A549 (cell line): ENCODE measurements around the gene SH3BP5.

Source experiments
- CHD2 ChIP-seq: fragments of 150-350 bp; IDR thresholded peaks from 2 replicates; pipeline ENCODE4 v1.6.1; 2014; ENCODE audit warnings: low read length; ENCODE audit not compliant: partially characterized antibody
- CHD4 ChIP-seq: fragments of 200-600 bp; sonication (generic); IDR thresholded peaks from 2 replicates; pipeline ENCODE4 v1.6.1; 2016; ENCODE audit warnings: antibody characterized with exemption, mild to moderate bottlenecking, borderline replicate concordance
- CTCF ChIP-seq: fragments of >200 bp; sonication (Bioruptor Twin); formaldehyde crosslinking; IDR thresholded peaks from 3 replicates; pipeline ENCODE4 v1.5.1; 2016
- HES2 ChIP-seq: fragments of >200 bp; sonication (Bioruptor Twin); formaldehyde crosslinking; IDR thresholded peaks from 2 replicates; pipeline ENCODE4 v1.6.1; 2016
- JUNB ChIP-seq: fragments of >200 bp; sonication (Bioruptor Twin); formaldehyde crosslinking; IDR thresholded peaks from 2 replicates; pipeline ENCODE4 v1.6.1; 2016
- KDM1A ChIP-seq: fragments of 200-600 bp; sonication (generic); IDR thresholded peaks from 2 replicates; pipeline ENCODE4 v1.6.1; 2016; ENCODE audit warnings: low read depth, mild to moderate bottlenecking
- REST ChIP-seq: fragments of 200-600 bp; sonication (generic); IDR thresholded peaks from 2 replicates; pipeline ENCODE4 v1.6.1; 2016; ENCODE audit warnings: antibody characterized with exemption, mild to moderate bottlenecking, moderate library complexity
- USF2 ChIP-seq: fragments of 450-650 bp; IDR thresholded peaks from 2 replicates; pipeline ENCODE4 v1.6.1; 2014; ENCODE audit warnings: antibody characterized with exemption
- ZC3H11A ChIP-seq: fragments of 450-650 bp; IDR thresholded peaks from 2 replicates; pipeline ENCODE4 v1.6.1; 2014; ENCODE audit warnings: antibody characterized with exemption, mild to moderate bottlenecking

GRCh38 chr3:15243822-15244482, 88.4 kb downstream of the SH3BP5 start:
- TF ChIP-seq CTCF (no peak), JUNB (no peak), REST (no peak), HES2 (no peak), USF2 (no peak), CHD2 (no peak), ZC3H11A (no peak), CHD4 (no peak), KDM1A (no peak)
